VCaP (cell line): ENCODE measurements around the gene CDC73.
A peak's percentile ranks its signal among the peaks of the same experiment; 100 is the strongest.

Source experiments
- H3K27ac ChIP-seq: fragments of 450-650 bp; 2 replicates; pipeline ENCODE4 v1.5.1; 2017
- CTCF ChIP-seq: fragments of 450-650 bp; conservative IDR thresholded peaks from 2 replicates; pipeline ENCODE4 v1.5.1; 2017; ENCODE audit warnings: mild to moderate bottlenecking, moderate library complexity

The CDC73 gene

GRCh38 chr1:193090865-193091264, 31.0 kb upstream of the CDC73 start:
- H3K27ac ChIP-seq, result no peak overlapping the region
- TF ChIP-seq CTCF, result no peak

- H3K27ac ChIP-seq, result no peak overlapping the region
- no peak for TF ChIP-seq CTCF
Observed at GRCh38 chr1:193094112-193094511, 27.7 kb upstream of the CDC73 start.

- no peak overlapping the region for H3K27ac ChIP-seq
- TF ChIP-seq CTCF, result no peak
Observed at GRCh38 chr1:193102662-193103061, 19.2 kb upstream of the CDC73 start.

DNA sequence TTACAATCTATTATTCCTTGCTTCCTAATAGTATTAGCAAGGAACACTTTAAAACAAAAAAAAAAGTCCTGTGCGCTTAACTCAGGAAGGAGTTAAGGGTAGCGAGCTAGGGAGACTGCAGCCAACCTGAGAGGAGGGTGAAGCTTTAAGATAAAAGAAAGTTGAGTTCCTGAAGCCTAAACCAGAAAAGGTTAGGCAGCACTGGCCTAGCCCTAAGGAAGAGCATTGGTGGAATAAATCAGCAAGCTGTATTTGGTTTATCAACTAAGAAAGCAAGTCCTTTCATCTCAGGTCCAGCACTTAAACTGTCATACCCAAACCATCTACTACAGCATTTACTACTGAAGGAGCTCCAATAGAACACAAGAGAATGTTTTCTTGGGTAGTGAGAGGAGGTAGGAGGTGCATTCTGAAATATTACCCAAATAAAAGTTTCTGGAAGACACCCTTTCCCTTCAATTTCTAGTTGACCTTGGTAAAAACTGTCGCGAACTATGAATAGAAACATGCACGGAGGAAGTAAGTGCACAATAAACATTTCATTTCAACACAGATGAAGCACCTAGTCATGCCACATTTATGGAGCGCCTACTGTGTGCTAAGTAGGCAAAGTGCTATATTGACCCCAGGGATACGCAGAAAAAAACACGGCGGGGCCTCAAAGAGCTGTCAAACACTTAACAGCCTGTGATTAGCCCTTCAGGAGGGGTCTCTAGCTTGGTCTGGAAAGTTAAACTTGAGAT, 17.9 kb upstream of the CDC73 start:
- peak overlapping the region; percentile 92 for H3K27ac ChIP-seq
- no peak for TF ChIP-seq CTCF

DNA sequence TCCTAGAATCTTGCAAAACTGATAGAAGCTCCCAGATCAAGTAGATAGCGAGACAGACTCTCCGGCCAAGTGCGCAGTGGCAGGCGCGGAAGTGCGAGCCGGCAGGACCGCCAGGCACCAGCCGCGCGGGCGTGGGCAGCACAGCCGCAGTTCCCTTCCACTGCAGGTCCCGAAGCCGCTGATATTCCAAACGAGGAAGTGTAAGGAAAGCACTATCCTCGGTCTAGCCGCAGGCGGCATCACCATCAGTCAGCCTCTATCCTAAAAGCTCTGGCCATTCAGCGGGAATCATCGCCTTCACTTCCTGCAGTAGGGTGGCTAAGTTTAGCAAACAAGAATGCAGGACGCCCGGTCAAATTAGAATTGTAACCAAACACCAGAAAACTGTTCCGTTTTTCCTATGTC, 17.3 kb upstream of the CDC73 start:
- H3K27ac ChIP-seq, result peak overlapping the region; percentile 92
- TF ChIP-seq CTCF, result no peak

- 0 out of 2 replicates have a peak, but pooled peaks have one; percentile 14 for TF ChIP-seq CTCF
- H3K27ac ChIP-seq, result peak within 1 kb of the TSS; percentile 92
Observed at GRCh38 chr1:193104907-193105820, 16.7 kb upstream of the CDC73 start, which contains the start of gene GLRX2. Gene GLRX2 (minus strand): TSS chr1:193105414. CDS start chr1:193105382, 32 bp downstream.

DNA sequence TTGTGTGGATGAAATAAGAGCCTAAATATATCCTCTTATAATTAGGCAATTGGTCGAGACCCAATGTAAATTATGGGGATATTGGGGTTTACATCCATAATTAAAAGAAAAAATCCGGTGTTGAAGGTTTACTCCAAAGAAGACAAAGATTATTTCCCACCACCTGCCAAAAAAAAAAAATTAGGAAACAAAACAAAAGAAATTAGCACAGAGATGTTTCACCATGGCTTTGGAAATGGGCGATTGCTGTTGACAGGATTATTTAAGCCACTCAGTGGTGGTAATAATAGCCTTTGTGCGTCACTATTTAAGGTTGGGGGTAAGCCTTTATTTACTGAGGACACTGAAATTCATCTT, 16.0 kb upstream of the CDC73 start:
- H3K27ac ChIP-seq, result peak overlapping the region; percentile 92
- TF ChIP-seq CTCF, result no peak
